T47D (cell line): Measurements from ENCODE around the gene DAND5.
A peak's percentile ranks its signal among the peaks of the same experiment; 100 is the strongest.

Experiments used
- DNase-seq, 2 experiments: peaks; one replicate each; pipeline versions ENCODE4 v3.0.0 to v3.0.0-alpha.2; 2011 to 2012; ENCODE audit warnings: low read depth in 1 of 2, low spot score in 1 of 2
- JUND ChIP-seq: IDR thresholded peaks from 2 replicates; pipeline ENCODE4 v1.6.1; 2012; ENCODE audit warnings: low read depth
- in situ Hi-C: cut with HindIII; loops from 2 replicates; pipeline ENCODE4 v1.10.0; 2016; ENCODE audit warnings: low sequenced_read_pairs, low pct_unique_long_range_greater_than_20kb

DAND5 gene

DNA sequence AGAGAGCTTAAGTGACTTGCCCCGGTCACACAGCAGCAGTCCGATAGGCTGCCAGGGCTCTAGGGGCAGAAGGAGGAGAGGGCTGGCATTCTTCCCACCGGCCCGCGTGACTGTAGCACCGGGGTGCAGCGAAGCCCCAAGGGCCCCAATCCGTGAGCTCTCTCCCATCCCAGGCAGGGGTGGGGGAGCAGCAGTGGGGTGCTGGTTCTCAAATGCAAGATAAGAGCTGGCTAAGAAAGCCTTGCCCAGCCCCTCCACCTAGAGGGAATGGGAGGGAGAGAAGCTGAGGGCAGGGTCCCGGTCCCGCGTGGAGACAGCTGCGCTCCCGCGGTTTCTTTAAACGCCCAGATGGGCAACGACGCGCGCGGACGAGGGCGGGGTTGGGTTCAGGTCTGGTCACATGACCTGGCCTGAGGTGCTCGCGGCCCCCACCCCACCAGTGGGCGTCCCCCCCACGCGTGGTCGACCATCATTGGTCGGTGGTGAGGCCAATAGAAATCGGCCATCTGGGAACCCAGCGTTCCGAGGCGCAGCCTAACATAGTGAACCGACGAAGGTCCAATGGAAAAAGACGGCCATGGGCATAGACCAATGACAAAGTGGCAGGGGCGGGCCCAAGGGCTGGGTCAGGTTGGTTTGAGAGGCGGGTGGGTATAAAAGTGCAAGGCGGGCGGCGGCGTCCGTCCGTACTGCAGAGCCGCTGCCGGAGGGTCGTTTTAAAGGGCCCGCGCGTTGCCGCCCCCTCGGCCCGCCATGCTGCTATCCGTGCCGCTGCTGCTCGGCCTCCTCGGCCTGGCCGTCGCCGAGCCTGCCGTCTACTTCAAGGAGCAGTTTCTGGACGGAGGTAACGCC, 31.2 kb upstream of the DAND5 start, which contains the start of gene CALR:
Gene CALR, plus strand, starts transcription at position 683 of the 852 bp plus-strand sequence. Its CDS starts 71 bp downstream, at position 754.
- DNase-seq, result peak; percentile 96 to 99
- in situ Hi-C loops, result no loop called here
- TF ChIP-seq JUND, result no peak

DNA sequence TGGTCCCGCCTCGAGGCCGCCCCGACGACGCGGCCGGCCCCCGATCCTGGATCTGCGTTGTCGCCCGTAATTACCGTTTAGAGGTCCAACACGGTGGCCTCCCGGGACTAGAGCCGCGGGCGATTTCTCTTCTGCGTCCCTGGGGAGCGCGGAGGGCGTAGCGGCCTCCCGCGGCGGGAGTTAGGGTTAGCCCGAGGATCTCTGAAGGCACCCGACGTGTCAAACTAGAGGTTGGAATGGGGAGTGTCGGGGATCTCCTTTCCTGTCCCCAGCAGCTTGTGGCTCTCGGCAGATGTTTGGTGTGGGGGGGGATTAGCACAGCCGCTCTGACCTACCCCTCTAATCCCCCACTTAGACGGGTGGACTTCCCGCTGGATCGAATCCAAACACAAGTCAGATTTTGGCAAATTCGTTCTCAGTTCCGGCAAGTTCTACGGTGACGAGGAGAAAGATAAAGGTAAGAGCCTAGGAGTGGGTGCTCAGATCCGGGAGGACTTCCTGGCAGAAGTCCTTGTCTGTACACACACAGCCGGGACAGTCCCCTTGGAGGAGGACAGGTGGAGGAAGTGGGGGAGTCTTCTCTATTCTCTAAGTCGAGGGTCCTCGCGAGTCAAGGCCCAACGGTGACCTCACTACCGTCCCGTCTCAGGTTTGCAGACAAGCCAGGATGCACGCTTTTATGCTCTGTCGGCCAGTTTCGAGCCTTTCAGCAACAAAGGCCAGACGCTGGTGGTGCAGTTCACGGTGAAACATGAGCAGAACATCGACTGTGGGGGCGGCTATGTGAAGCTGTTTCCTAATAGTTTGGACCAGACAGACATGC, 30.4 kb upstream of the DAND5 start:
- in situ Hi-C loops, result no loop called here
- DNase-seq, result peak in 1 of 2 experiments; percentile 52
- no peak for TF ChIP-seq JUND

DNA sequence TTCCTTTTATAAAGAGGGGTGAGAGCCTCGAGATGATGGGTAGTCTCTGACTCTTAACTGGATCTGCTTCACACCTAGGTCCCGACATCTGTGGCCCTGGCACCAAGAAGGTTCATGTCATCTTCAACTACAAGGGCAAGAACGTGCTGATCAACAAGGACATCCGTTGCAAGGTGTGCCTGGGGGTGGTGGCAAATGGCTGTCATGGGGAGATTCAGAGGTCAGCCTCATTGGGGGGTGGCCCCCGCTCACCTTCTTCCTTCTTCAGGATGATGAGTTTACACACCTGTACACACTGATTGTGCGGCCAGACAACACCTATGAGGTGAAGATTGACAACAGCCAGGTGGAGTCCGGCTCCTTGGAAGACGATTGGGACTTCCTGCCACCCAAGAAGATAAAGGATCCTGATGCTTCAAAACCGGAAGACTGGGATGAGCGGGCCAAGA, 29.4 kb upstream of the DAND5 start:
- no peak for TF ChIP-seq JUND
- in situ Hi-C loops, result no loop called here
- DNase-seq, result no peak

DNA sequence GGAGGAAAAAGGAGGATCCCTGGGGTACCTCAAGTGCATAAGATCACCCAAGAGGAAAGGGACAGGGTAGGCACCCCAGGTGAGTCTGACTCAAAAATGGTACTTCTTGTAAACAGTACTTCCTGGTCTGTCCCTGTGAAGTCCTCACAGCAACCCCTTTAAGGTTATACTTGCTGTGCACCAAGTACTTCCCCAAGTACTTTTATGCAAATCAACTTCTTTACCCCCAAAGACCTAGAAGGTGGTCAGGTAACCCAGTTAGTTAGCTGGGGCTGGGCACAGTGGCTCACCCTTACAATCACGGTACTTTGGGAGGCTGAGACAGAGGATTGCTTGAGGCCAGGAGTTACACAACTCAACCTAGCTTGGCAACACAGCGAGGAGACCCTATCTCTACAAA, 28.5 kb upstream of the DAND5 start:
- in situ Hi-C loops, result no loop called here
- TF ChIP-seq JUND, result no peak
- DNase-seq, result no peak

GRCh38 chr19:12943437-12944044, 25.8 kb upstream of the DAND5 start:
- in situ Hi-C loops, result no loop called here
- DNase-seq, result no peak
- TF ChIP-seq JUND, result no peak

DNA sequence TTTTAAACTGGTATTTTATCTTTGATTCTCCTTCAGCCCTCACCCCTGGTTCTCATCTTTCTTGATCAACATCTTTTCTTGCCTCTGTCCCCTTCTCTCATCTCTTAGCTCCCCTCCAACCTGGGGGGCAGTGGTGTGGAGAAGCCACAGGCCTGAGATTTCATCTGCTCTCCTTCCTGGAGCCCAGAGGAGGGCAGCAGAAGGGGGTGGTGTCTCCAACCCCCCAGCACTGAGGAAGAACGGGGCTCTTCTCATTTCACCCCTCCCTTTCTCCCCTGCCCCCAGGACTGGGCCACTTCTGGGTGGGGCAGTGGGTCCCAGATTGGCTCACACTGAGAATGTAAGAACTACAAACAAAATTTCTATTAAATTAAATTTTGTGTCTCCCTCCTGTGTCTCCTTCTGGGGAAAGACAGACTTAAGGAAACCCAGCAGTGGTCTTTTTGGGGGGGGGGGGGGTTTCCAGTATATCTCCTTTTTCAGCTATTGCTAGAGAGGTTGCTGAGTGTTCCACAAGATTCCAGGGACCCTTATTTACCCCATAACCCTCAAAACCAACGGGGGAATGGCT, 25.2 kb upstream of the DAND5 start:
- in situ Hi-C loops, result no loop called here
- no peak for TF ChIP-seq JUND
- DNase-seq, result no peak

- peak; percentile 60; the same call in 1 of the 2 replicates for TF ChIP-seq JUND
- in situ Hi-C loops, result no loop called here
- DNase-seq, result peak; percentile 71 to 98
Measured at GRCh38 chr19:12945479-12946091, 23.8 kb upstream of the DAND5 start, which contains the start of gene RAD23A. Gene RAD23A (plus strand): TSS chr19:12945862. CDS start chr19:12945949, 87 bp downstream.

DNA sequence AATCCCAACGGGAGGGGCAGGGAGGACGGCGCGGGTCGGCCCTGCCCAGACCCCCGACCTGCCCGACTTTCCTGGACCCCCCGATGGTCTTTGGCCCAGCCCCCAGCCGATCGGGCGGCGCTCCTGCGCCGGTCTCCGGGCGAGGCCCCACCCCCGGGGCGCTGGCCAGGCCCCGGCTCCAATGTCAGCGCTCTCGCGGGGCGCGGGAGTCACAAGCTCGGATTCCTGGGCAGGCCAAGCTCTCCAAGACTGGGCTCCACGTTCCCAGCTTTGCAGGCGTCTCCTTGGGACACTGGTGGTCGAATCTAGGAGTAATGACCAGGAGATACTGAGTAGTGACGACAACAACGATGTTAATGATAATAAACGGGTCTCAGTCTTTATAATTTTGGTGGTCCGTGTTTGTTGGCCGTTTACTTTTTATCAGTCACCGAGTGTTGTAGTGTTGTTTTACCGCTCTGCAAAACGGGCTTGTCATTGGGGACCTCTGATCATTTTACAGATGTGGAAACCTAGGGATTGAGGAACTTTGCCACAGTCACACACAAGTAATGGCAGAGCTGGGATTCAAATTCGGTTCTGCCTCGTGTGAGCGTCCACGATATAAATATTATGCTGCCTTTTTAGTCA, 23.2 kb upstream of the DAND5 start:
- DNase-seq, result peak in 1 of 2 experiments; percentile 84
- in situ Hi-C loops, result no loop called here
- TF ChIP-seq JUND, result no peak

GRCh38 chr19:12946731-12947496, 22.5 kb upstream of the DAND5 start:
- in situ Hi-C loops, result no loop called here
- DNase-seq, result no peak
- no peak for TF ChIP-seq JUND

DNA sequence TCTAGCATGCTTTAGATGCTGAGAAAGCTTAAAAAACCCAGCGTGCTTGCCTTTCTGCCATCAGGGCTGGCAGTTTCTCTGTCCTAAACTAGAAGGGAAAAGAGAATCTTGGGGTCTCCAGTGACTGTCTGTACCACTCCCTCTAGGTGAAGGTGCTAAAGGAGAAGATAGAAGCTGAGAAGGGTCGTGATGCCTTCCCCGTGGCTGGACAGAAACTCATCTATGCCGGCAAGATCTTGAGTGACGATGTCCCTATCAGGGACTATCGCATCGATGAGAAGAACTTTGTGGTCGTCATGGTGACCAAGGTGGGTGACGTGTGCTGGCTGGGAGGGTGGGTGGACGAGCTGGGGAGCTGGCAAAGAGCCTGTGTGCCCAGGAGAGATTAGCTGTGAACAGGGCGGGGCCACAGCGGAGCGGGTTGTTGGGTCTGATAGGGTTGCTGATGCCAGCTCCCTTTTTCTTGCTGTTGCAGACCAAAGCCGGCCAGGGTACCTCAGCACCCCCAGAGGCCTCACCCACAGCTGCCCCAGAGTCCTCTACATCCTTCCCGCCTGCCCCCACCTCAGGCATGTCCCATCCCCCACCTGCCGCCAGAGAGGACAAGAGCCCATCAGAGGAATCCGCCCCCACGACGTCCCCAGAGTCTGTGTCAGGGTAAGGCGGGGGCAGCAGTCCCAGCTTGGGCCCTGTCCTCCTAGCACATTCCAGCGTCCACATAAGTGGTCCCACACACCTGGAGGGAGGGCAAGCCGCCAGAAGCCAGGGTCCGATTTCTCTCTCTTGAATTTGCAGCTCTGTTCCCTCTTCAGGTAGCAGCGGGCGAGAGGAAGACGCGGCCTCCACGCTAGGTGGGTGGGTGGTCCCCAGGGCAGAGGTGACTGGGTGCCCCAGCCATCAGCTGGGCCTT, 21.4 kb upstream of the DAND5 start:
- DNase-seq, result no peak
- no peak for TF ChIP-seq JUND
- in situ Hi-C loops, result no loop called here
